NCI-H2029 treated with DMSO at 0.1 percent for 48 hours (cell line): ENCODE data around the gene UBE2D2.
"Not testable (repeated sequence)": the region's sequence is repeated elsewhere in the genome, so short reads cannot be mapped to it uniquely, and the experiment has no call there.

Source experiments
- DNase-seq: peaks from one replicate; lab custom pipeline; 2025; lab: John Stamatoyannopoulos, UW

The UBE2D2 gene

GRCh38 chr5:139549162-139549894 is 11.8 kb upstream of the UBE2D2 start:
- DNase-seq: no peak

DNA sequence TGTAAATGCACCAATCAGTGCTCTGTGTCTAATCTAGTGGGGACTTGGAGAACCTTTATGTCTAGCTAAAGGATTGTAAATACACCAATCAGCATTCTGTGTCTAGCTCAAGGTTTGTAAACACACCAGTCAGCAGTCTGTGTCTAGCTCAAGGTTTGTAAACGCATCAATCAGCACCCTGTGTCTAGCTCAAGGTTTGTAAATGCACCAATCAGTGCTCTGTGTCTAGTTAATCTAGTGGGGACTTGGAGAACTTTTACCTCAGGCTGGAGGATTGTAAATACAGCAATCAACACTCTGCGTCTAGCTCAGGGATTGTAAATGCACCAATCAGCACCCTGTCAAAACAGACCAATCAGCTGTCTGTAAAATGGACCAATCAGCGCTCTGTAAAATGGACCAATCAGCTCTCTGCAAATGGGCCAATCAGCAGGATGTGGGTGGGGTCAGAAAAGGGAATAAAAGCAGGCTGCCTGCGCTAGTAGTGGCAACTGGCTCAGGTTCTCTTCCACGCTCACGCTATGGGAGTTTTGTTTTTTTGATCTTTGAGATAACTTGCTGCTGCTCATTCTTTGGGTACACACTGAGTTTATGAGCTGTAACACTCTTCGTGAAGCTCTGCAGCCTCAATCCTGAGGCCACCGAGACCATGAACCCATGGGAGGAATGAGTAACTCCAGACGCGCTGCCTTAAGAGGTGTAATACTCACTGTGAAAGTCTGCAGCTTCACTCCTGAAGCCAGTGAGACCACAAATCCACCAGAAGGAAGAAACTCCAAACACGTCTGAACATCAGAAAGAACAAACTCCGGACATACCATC is 10.9 kb upstream of the UBE2D2 start:
- DNase-seq: not testable (repeated sequence)

DNA sequence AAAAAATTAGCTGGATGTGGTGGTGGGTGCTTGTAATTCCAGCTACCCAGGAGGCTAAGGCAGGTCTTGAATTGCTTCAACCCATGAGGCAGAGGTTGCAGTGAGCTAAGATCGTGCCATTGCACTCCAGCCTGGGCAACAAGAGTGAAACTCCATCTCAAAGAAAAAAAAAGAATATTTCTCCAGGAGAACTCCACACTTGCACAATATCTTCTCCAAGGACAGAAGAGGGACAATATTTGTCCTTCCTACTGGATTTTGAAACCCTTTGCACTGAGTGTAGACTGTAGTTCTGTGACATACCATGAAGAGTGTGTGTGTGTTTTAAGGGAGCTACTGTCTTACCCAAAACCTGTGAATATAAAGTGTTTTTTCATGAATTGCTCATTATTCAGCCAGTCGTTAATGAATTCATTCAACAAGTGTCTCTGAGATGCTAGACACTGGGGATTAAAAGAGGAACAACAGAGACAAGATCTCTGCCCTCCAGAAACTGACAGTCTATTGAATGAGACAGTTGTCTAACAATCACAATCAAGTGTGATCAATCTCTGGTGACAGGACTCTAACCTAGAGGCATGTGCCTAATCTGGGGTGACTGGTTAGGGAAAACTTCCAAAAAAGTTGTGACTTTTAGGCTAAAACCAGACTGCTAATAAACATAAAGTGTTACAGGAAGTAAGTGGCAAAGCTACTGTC is 9.8 kb upstream of the UBE2D2 start:
- DNase-seq: no peak

DNA sequence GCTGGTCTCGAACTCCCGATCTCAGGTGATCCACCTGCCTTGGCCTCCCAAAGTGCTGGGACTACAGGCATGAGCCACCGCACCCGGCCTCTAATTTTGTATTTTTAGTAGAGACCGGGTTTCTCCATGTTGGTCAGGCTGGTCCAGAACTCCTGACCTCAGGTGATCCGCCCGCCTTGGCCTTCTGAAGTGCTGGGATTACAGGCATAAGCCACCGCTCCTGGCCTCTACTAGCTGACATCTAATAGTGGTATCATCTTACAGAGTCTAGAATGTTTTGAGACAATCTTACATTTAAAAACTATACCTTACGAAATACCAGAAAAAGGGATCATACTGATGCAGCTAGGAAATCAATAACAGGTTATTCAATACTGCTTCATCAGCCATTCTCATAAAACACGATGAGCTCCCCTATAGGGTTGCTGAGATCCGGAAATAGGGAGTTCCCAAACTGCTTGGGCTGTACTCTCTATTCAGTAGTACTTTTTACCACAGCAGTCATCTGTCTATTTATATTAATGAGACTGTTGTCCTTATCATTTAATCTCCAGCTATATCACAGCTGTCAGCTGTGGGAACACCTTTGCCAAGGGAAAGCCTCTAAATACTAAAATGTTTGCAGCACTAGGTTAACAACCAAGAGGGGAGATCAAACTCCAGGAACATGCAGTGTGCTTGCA is 8.1 kb upstream of the UBE2D2 start:
- DNase-seq: no peak

DNA sequence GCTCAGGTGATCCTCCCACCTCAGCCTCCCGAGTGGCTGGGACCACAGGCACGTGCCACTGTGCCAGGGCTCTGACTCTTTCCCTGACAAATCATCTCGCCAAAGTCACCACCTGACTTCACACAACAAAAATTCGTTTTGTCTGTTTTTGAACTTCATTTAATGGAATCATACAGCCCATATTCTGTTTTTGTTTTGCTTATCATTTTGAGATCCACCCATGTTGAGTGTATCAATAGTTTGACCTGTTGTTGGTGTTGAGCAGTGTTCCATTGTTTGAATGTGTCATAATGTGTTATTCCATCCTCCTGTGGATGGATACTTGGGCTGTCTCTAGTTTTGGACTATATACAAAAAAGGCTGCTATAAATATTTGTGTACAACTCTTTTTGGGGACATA is 6.9 kb upstream of the UBE2D2 start:
- no peak for DNase-seq

DNA sequence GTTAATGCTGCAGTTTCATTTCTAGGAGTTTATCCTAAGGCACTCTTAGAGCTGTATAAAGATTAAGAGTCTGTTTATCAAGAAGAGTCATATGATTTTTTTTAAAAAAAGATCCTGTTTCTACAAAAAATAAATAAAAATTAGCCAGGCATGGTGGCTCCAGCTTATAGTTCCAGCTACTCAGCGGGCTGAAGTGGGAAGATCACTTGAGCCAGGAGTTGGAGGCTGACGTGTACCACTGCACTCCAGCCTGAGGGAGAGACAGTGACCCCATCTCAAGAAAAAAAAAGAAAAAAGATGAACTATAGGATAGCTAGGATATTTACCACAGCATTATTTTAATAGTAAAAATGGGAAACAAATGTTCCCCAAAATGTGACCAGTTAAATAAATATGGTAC is 3.3 kb upstream of the UBE2D2 start:
- no peak for DNase-seq

DNA sequence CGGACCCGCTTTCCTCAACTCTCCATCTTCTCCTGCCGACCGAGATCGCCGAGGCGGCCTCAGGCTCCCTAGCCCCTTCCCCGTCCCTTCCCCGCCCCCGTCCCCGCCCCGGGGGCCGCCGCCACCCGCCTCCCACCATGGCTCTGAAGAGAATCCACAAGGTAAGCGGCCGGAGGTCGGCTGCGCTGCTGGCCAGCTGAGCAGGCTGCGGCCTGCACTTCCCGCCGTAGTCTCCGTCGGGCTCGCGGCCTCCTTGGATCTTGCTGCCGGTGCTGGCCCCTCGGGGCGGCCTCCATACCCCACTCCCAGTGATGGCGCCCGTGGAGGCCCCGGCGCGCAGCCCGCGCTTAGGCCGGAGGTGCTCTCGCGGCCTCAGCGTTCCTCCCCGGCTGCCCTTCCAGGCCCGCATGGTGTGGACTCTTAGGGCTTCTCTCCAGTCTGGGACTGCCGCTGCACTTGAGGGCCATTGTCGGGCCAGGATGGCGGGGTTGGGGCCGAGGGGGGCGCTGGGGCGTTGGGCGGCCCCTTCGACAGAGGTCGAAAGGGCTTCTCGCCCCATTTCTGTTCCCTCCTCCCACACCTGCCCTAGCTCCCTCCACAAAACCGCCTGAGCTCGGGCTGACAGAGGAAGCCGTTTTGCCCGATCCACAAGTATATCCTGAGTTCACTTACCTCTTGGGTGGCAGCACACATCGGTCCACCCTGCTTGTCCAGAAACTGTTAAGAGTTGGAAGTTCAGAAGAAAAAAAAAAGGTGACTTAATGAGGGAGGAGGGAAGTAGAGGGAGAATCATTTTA is 714 bp downstream of the UBE2D2 start:
- DNase-seq: no peak

DNA sequence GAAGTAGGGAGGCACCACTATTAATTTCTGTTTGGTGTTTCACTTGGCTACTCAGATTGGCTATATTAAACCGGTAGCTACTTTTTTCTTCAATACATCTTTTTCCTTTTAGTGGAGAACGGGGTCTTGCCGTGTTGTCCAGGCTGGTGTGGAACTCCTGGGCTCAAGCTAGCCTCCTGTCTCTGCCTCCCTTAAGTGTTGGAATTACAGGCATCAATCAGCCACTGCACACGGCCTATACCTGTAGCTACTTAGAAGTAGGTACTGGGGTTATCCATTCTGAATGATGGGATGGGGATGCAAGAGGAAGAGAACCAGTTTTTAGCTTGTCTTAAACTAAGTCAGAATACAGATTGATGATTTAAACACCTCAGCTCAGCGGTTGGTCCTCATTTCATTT is 1.7 kb downstream of the UBE2D2 start:
- no peak for DNase-seq

- no peak for DNase-seq
These were observed 4.5 kb downstream of the UBE2D2 start for GRCh38 chr5:139565411-139566305.

DNA sequence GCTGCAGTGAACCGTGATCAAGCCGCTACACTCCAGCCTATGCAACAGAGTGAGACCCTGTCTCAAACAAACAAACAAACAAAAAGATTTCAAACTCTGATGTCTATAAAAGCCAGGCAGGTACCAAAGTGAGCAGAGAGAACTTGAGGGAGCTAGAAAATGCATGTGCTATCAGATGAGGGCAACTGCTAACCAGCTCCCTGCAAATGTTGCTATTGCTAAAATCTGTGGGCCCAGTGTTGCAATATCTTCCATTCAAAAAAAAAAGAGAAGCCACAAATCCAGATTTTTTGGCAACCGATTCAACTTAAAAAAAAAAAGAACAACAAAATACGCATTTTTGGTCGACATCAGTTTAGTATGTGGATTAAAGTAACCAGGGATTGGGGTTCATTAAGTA is 5.5 kb downstream of the UBE2D2 start:
- DNase-seq: no peak

DNA sequence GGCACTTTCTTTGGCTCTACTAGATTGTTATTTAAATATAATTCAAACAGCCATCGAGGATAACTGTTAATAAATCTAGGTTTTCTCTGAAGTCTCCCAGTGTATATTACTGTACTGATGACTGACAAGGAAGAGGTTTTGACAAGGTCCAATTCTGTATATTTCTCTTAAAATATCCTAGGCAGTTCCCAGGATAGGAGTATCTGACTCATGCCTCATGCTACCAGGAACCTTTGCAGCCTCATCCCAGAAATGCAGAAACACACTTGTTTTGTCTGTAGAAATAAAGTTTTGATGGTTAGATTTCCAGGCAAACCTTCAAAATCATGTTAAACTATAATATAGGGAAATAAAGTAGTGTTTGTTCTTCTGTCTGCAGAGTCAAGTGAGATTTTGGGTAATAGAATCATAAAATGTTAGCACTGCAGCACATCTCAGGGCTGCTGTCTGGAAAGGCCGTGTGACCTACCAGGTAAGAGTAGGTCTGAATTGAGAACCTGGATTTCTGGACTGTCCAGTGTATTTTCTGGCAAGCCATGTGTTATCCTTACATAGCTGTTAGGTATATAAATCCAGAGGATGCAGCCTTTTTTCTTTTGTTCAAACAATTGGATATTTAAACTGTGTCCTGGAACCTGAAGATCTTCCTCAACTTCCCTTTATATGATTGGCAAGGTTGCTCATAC is 8.3 kb downstream of the UBE2D2 start:
- DNase-seq: no peak

DNA sequence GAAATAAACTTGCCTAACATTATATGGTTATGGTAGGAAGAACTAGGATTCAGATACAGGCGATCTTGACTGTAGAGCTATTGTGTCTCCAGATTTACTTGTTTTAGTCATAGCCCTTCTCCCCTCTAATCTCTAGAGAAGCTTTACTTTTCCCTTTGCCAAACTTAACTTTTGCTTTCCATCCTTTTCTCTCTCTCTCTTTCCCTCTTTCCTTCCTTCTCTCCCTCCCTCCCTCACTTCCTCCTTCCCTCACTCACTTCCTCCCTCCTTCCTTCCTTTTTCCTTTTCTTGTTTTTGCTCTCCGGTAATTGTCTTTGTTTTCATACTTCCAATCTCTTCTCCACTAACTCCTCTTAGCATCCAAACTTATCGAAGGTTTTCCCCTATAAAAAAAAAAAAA is 10.4 kb downstream of the UBE2D2 start:
- DNase-seq: no peak

- no peak for DNase-seq
These were observed 10.8 kb downstream of the UBE2D2 start for GRCh38 chr5:139571966-139572365.

- DNase-seq: peak; percentile 12
These were observed 13.6 kb downstream of the UBE2D2 start for GRCh38 chr5:139574641-139575312.

DNA sequence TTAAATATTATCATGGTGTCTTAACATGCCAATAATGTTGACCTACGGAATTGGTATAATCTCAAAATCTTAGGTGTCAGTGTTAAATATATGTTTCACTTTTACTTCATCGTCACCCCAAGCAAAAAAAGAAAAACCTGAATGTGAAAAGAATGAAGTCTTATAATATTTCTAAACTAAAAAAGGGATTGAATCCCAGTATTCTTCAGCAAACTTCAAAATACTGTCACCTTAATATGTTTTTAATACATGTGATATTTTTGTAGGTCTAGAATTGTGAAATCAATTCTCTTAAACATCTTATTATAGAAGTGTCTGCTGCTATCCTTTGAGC is 14.1 kb downstream of the UBE2D2 start:
- DNase-seq: no peak

GRCh38 chr5:139575751-139576150 is 14.6 kb downstream of the UBE2D2 start:
- DNase-seq: no peak

- peak; percentile 38 for DNase-seq
These were observed 16.7 kb downstream of the UBE2D2 start for GRCh38 chr5:139577689-139578290.

DNA sequence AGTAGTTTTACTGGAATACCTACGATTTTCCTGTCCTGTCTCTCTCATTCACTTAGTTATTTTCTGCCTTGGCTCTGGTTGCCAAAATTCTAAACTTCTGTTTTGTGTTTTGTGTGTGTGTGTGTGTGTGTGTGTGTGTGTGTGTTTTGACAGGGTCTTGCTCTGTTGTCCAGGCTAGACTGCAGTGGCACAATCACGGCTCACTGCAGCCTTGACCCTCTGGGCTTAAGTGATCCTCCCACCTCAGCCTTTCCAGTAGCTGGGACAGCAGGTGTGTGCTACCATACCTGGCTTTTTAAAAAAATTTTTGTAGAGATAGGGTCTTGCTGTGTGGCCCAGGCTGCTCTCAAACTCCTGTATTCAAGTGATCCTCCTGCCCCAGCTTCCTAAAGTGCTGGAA is 17.2 kb downstream of the UBE2D2 start:
- no peak for DNase-seq

- DNase-seq: not testable (repeated sequence)
These were observed 21.0 kb downstream of the UBE2D2 start for GRCh38 chr5:139582181-139582580.
